Activated CD8-positive, alpha-beta T cell treated with anti-CD3 and anti-CD28 coated beads, Interleukin-2, amount 10 ng/mL, durations not matched to agents 7 days and 5 days (primary cell): ENCODE measurements around the gene GRHPR. TPM values are rescaled to one million over a fixed set of nuclear protein-coding genes. Genes with fewer than 3 reads are reported as not detected.

ENCODE experiments used
- ATAC-seq: fragments of 150-1000 bp; cut with Tn5 transposase; one replicate; pipeline ENCODE4 v1.10.0; 2021; ENCODE audit warnings: moderate library complexity
- CTCF ChIA-PET: fragments of 350-600 bp; sonication (Branson Sonifier 250); formaldehyde crosslinking; loops from one replicate; lab custom pipeline; 2021; ENCODE audit warnings: antibody characterized with exemption; lab: Charles Lee
- POLR2A ChIA-PET: fragments of 350-600 bp; sonication (Branson Sonifier 250); formaldehyde crosslinking; loops from one replicate; lab custom pipeline; 2021; ENCODE audit warnings: antibody characterized with exemption; lab: Charles Lee
- DNase-seq: peaks from one replicate; pipeline ENCODE4 v3.0.0-alpha.2; 2020
- H3K27ac Mint-ChIP-seq: one replicate; pipeline ENCODE4 v1.8.0; 2021; ENCODE audit warnings: mild to moderate bottlenecking, mixed read lengths
- H3K27me3 Mint-ChIP-seq: one replicate; pipeline ENCODE4 v1.8.0; 2021; ENCODE audit warnings: low read depth, mixed read lengths
- H3K36me3 Mint-ChIP-seq: one replicate; pipeline ENCODE4 v1.8.0; 2021; ENCODE audit warnings: low read depth, mixed read lengths
- H3K4me1 Mint-ChIP-seq: one replicate; pipeline ENCODE4 v1.8.0; 2021; ENCODE audit warnings: low read depth, mixed read lengths
- H3K4me3 Mint-ChIP-seq: one replicate; pipeline ENCODE4 v1.8.0; 2021; ENCODE audit warnings: mild to moderate bottlenecking, mixed read lengths
- H3K9me3 Mint-ChIP-seq: one replicate; pipeline ENCODE4 v1.8.0; 2022; ENCODE audit warnings: mixed read lengths; ENCODE audit not compliant: insufficient read depth
- total RNA-seq, 2 experiments: library from RNA; stranded (reverse); gene quantifications; one replicate each; pipeline ENCODE4 v1.2.3, GENCODE V29; 2021

Gene GRHPR
- total RNA-seq, 2 experiments from 2014 or later: 57.8 to 62.3 TPM

- Mint-ChIP-seq H3K27ac (no peak overlapping the region), H3K27me3 (no peaks in the 10 kb centered on the region), H3K4me3 (no peak overlapping the region), H3K36me3 (peaks cover 39% of the 10 kb centered on the region), H3K9me3 (no peaks in the 10 kb centered on the region), H3K4me1 (no peaks in the 10 kb centered on the region)
- ATAC-seq (no peak), DNase-seq (no peak)
- ChIA-PET POLR2A (no interaction called here), CTCF (interaction anchor here (0.8 to 1.2 kb wide), 2 partner anchors 18 to 569 kb away, joined by 3 read pairs; no protein-coding TSS in a partner anchor)
These were observed 20.1 kb downstream of the GRHPR start for GRCh38 chr9:37442556-37442955.

- no peak for ATAC-seq
- Mint-ChIP-seq H3K36me3 (peaks cover 34% of the 10 kb centered on the region), H3K9me3 (no peaks in the 10 kb centered on the region), H3K27me3 (no peaks in the 10 kb centered on the region), H3K27ac (no peak overlapping the region), H3K4me3 (no peak overlapping the region), H3K4me1 (no peaks in the 10 kb centered on the region)
- POLR2A ChIA-PET: interaction anchor here (0.6 kb wide), 1 partner anchor 21 kb away, joined by 4 read pairs; the partner anchor contains the start of gene GRHPR
- DNase-seq: no peak
- CTCF ChIA-PET: no interaction called here
These were observed 21.1 kb downstream of the GRHPR start for GRCh38 chr9:37443566-37443965.

- ATAC-seq: no peak
- Mint-ChIP-seq H3K36me3 (peaks cover 35% of the 10 kb centered on the region), H3K4me1 (no peaks in the 10 kb centered on the region), H3K27me3 (no peaks in the 10 kb centered on the region), H3K9me3 (no peaks in the 10 kb centered on the region), H3K4me3 (no peak overlapping the region), H3K27ac (no peak overlapping the region)
- no peak for DNase-seq
- ChIA-PET POLR2A (no interaction called here), CTCF (no interaction called here)
These were observed 22.4 kb downstream of the GRHPR start for GRCh38 chr9:37444890-37445289.

- no peaks in the 10 kb centered on the region for H3K9me3 Mint-ChIP-seq
- ATAC-seq (no peak), DNase-seq (no peak)
- POLR2A ChIA-PET: no interaction called here
- H3K36me3 Mint-ChIP-seq: peaks cover 31% of the 10 kb centered on the region
- no peaks in the 10 kb centered on the region for H3K4me1 Mint-ChIP-seq
- CTCF ChIA-PET: no interaction called here
- no peak overlapping the region for H3K4me3 Mint-ChIP-seq
- no peaks in the 10 kb centered on the region for H3K27me3 Mint-ChIP-seq
- H3K27ac Mint-ChIP-seq: no peak overlapping the region
These were observed 23.3 kb downstream of the GRHPR start for GRCh38 chr9:37445832-37446231.

- H3K36me3 Mint-ChIP-seq: peaks cover 29% of the 10 kb centered on the region
- POLR2A ChIA-PET: no interaction called here
These were observed 23.9 kb downstream of the GRHPR start for GRCh38 chr9:37446401-37446800.

GRCh38 chr9:37447111-37447510, 24.6 kb downstream of the GRHPR start:
- CTCF ChIA-PET: no interaction called here
- POLR2A ChIA-PET: no interaction called here

More at GRCh38 chr9:37446401-37446800, 23.9 kb downstream of the GRHPR start:
- CTCF ChIA-PET: no interaction called here
- Mint-ChIP-seq H3K4me3 (no peak overlapping the region), H3K4me1 (no peaks in the 10 kb centered on the region), H3K27me3 (no peaks in the 10 kb centered on the region), H3K27ac (no peak overlapping the region), H3K9me3 (no peaks in the 10 kb centered on the region)
- ATAC-seq (no peak), DNase-seq (no peak)

GRCh38 chr9:37449862-37450632, 27.6 kb downstream of the GRHPR start:
- Mint-ChIP-seq H3K27ac (no peak overlapping the region), H3K4me3 (no peak overlapping the region), H3K4me1 (no peaks in the 10 kb centered on the region), H3K27me3 (no peaks in the 10 kb centered on the region), H3K36me3 (peaks cover 14% of the 10 kb centered on the region), H3K9me3 (no peaks in the 10 kb centered on the region)
- ChIA-PET CTCF (interaction anchor here (1.2 kb wide), 1 partner anchor 43 kb away, joined by 3 read pairs; no protein-coding TSS in a partner anchor), POLR2A (no interaction called here)
- DNase-seq (no peak), ATAC-seq (no peak)

More at GRCh38 chr9:37447111-37447510, 24.6 kb downstream of the GRHPR start:
- no peaks in the 10 kb centered on the region for H3K4me1 Mint-ChIP-seq
- no peaks in the 10 kb centered on the region for H3K9me3 Mint-ChIP-seq
- DNase-seq (no peak), ATAC-seq (no peak)
- no peak overlapping the region for H3K27ac Mint-ChIP-seq
- no peak overlapping the region for H3K4me3 Mint-ChIP-seq
- H3K36me3 Mint-ChIP-seq: peaks cover 25% of the 10 kb centered on the region
- no peaks in the 10 kb centered on the region for H3K27me3 Mint-ChIP-seq

- H3K4me3 Mint-ChIP-seq: no peak overlapping the region
- H3K9me3 Mint-ChIP-seq: no peaks in the 10 kb centered on the region
- no peak overlapping the region for H3K27ac Mint-ChIP-seq
- no peak for DNase-seq
- no peaks in the 10 kb centered on the region for H3K27me3 Mint-ChIP-seq
- ChIA-PET CTCF (no interaction called here), POLR2A (interaction anchor here (1.0 kb wide), 1 partner anchor 34 kb away, joined by 3 read pairs; the partner anchor contains the start of gene POLR1E)
- peaks cover 2% of the 10 kb centered on the region for H3K4me1 Mint-ChIP-seq
- H3K36me3 Mint-ChIP-seq: peaks cover 17% of the 10 kb centered on the region
- ATAC-seq: no peak
These were observed 29.1 kb downstream of the GRHPR start for GRCh38 chr9:37451628-37452027.

GRCh38 chr9:37452611-37453010, 30.1 kb downstream of the GRHPR start:
- ChIA-PET POLR2A (interaction anchor here (1.0 kb wide), 1 partner anchor 33 kb away, joined by 3 read pairs; the partner anchor contains the start of gene POLR1E), CTCF (no interaction called here)
- no peaks in the 10 kb centered on the region for H3K27me3 Mint-ChIP-seq
- peaks cover 22% of the 10 kb centered on the region for H3K36me3 Mint-ChIP-seq
- H3K4me1 Mint-ChIP-seq: peaks cover 2% of the 10 kb centered on the region
- DNase-seq (no peak), ATAC-seq (no peak)
- H3K9me3 Mint-ChIP-seq: no peaks in the 10 kb centered on the region
- H3K27ac Mint-ChIP-seq: no peak overlapping the region
- no peak overlapping the region for H3K4me3 Mint-ChIP-seq

GRCh38 chr9:37453827-37454226, 31.3 kb downstream of the GRHPR start:
- Mint-ChIP-seq H3K27ac (no peak overlapping the region), H3K27me3 (no peaks in the 10 kb centered on the region), H3K9me3 (no peaks in the 10 kb centered on the region), H3K4me3 (no peak overlapping the region), H3K4me1 (peaks cover 2% of the 10 kb centered on the region), H3K36me3 (peaks cover 19% of the 10 kb centered on the region)
- no peak for ATAC-seq
- no peak for DNase-seq
- CTCF ChIA-PET: no interaction called here
- POLR2A ChIA-PET: no interaction called here

GRCh38 chr9:37454238-37454637, 31.7 kb downstream of the GRHPR start:
- Mint-ChIP-seq H3K36me3 (peaks cover 19% of the 10 kb centered on the region), H3K4me3 (no peak overlapping the region), H3K9me3 (no peaks in the 10 kb centered on the region), H3K4me1 (peaks cover 2% of the 10 kb centered on the region), H3K27me3 (no peaks in the 10 kb centered on the region), H3K27ac (no peak overlapping the region)
- ChIA-PET CTCF (no interaction called here), POLR2A (no interaction called here)
- DNase-seq: no peak
- ATAC-seq: no peak

- CTCF ChIA-PET: no interaction called here
These were observed 33.6 kb downstream of the GRHPR start for GRCh38 chr9:37455884-37456647.

More at GRCh38 chr9:37455884-37456647, 33.6 kb downstream of the GRHPR start:
- peaks cover 2% of the 10 kb centered on the region for H3K4me1 Mint-ChIP-seq
- ATAC-seq: no peak
- peaks cover 15% of the 10 kb centered on the region for H3K36me3 Mint-ChIP-seq
- no peak overlapping the region for H3K4me3 Mint-ChIP-seq
- no peaks in the 10 kb centered on the region for H3K27me3 Mint-ChIP-seq
- no peak overlapping the region for H3K27ac Mint-ChIP-seq
- POLR2A ChIA-PET: no interaction called here
- DNase-seq: no peak
- no peaks in the 10 kb centered on the region for H3K9me3 Mint-ChIP-seq
